Natural killer cell (primary cell): ENCODE measurements around the gene AK2. TPM values are rescaled to one million over a fixed set of nuclear protein-coding genes. Genes with fewer than 3 reads are reported as not detected.

Experiments
- ATAC-seq, 3 donors: fragments of 150-1000 bp in 2 of 3; fragments of 200-7000 bp in 1 of 3; cut with Tn5 transposase; 1 replicate in 1 of 3; 2 replicates in 2 of 3; pipeline ENCODE4 v1.10.0; 2021; ENCODE audit warnings: mild to moderate bottlenecking in 2 of 3, moderate library complexity in 2 of 3
- DNase-seq, 2 donors: peaks; one replicate each; pipeline versions ENCODE4 v3.0.0 to v3.0.0-alpha.2; 2013 to 2021; ENCODE audit warnings: mixed read lengths in 1 of 2
- H3K27ac ChIP-seq: one replicate; pipeline ENCODE4 v1.5.1; 2013; ENCODE audit warnings: mild to moderate bottlenecking, low read length
- H3K27me3 ChIP-seq: one replicate; pipeline ENCODE4 v1.6.1; 2013; ENCODE audit warnings: low read length; ENCODE audit not compliant: control insufficient read depth, insufficient read depth
- H3K36me3 ChIP-seq: one replicate; pipeline ENCODE4 v1.6.1; 2013; ENCODE audit warnings: low read length; ENCODE audit not compliant: control insufficient read depth, insufficient read depth
- H3K4me1 ChIP-seq: one replicate; pipeline ENCODE4 v1.6.1; 2013; ENCODE audit warnings: low read length; ENCODE audit not compliant: control insufficient read depth, insufficient read depth
- H3K4me3 ChIP-seq: one replicate; pipeline ENCODE4 v1.5.1; 2013; ENCODE audit warnings: low read length
- H3K9me3 ChIP-seq: one replicate; pipeline ENCODE4 v1.6.1; 2013; ENCODE audit warnings: low read length; ENCODE audit not compliant: control insufficient read depth, insufficient read depth
- H3K27ac Mint-ChIP-seq, 2 donors: one replicate each; pipeline ENCODE4 v1.8.0; 2022; ENCODE audit warnings: mild to moderate bottlenecking in 2 of 2, mixed read lengths in 2 of 2, moderate library complexity in 1 of 2
- H3K27me3 Mint-ChIP-seq, 2 donors: one replicate each; pipeline ENCODE4 v1.8.0; 2022; ENCODE audit warnings: low read depth in 2 of 2, mixed read lengths in 2 of 2
- H3K36me3 Mint-ChIP-seq: one replicate; pipeline ENCODE4 v1.8.0; 2022; ENCODE audit warnings: mixed read lengths
- H3K4me1 Mint-ChIP-seq, 2 donors: one replicate each; pipeline ENCODE4 v1.8.0; 2022; ENCODE audit warnings: mixed read lengths in 2 of 2
- H3K4me3 Mint-ChIP-seq: one replicate; pipeline ENCODE4 v1.8.0; 2022; ENCODE audit warnings: mild to moderate bottlenecking, moderate library complexity, mixed read lengths
- H3K9me3 Mint-ChIP-seq, 2 donors: one replicate each; pipeline ENCODE4 v1.8.0; 2022; ENCODE audit warnings: mixed read lengths in 2 of 2
- CTCF ChIP-seq: fragments of 200-600 bp; IDR thresholded peaks from one replicate; pipeline ENCODE4 v1.8.0; 2022; ENCODE audit warnings: antibody characterized with exemption
- WGBS: methylation state at CpG from one replicate; pipeline ENCODE4 v1.1.7; 2013; ENCODE audit warnings: missing lambda C conversion rate; ENCODE audit not compliant: insufficient coverage; 5-methylcytosine and 5-hydroxymethylcytosine counted together
- intact Hi-C: fragments of 100-400 bp; cut with micrococcal nuclease; formaldehyde crosslinking; loops from one replicate; pipeline ENCODE4 v1.14.2; 2022
- total RNA-seq, 4 donors: library from RNA; stranded (reverse); fragments of 120-200 nt in 1 of 4; gene quantifications; one replicate each; pipeline versions ENCODE4 v1.2.3 to v1.2.4, GENCODE V29; 2013 to 2022

Gene AK2
- total RNA-seq, 3 donors from 2014 or later (not counting 1 experiment from before 2014, with no cell fraction given), result 64.8 to 94.0 (median 67.1) TPM

- TF ChIP-seq CTCF, result no peak
- no peak overlapping the region for H3K4me3 ChIP-seq
- H3K27ac ChIP-seq, result no peak overlapping the region
- ATAC-seq (no peak), DNase-seq (no peak)
- H3K27me3 ChIP-seq, result no peaks in the 10 kb centered on the region
- intact Hi-C loops, result no loop called here
- Mint-ChIP-seq H3K36me3 (peaks cover 1% of the 10 kb centered on the region), H3K27me3 (no peaks in the 10 kb centered on the region), H3K4me3 (no peak overlapping the region), H3K27ac (no peak overlapping the region), H3K9me3 (no peaks in the 10 kb centered on the region), H3K4me1 (peaks cover 0 to 18% of the 10 kb centered on the region in 2 donors)
- H3K4me1 ChIP-seq, result no peaks in the 10 kb centered on the region
- WGBS, result 92% methylated on average over 1 of the region's 2 CpGs
- no peaks in the 10 kb centered on the region for H3K9me3 ChIP-seq
- H3K36me3 ChIP-seq, result peaks cover 25% of the 10 kb centered on the region
Measured at GRCh38 chr1:33005117-33005837, 31.4 kb downstream of the AK2 start.

GRCh38 chr1:33004613-33005012, 32.1 kb downstream of the AK2 start:
- H3K36me3 Mint-ChIP-seq, result no peaks in the 10 kb centered on the region
- H3K27me3 Mint-ChIP-seq, result no peaks in the 10 kb centered on the region
- 100% methylated on average over 1 of the region's 2 CpGs for WGBS
- intact Hi-C loops, result loop anchor here (5.0 kb wide), 1 partner anchor 72 kb away; no protein-coding TSS in a partner anchor
- H3K4me3 Mint-ChIP-seq, result no peak overlapping the region
- H3K27ac Mint-ChIP-seq, result no peak overlapping the region
- ATAC-seq, result no peak
- H3K4me3 ChIP-seq, result no peak overlapping the region
- peaks cover 0 to 19% of the 10 kb centered on the region in 2 donors for H3K4me1 Mint-ChIP-seq
- H3K4me1 ChIP-seq, result no peaks in the 10 kb centered on the region
- peaks cover 24% of the 10 kb centered on the region for H3K36me3 ChIP-seq
- no peak for TF ChIP-seq CTCF
- no peaks in the 10 kb centered on the region for H3K9me3 Mint-ChIP-seq
- no peak overlapping the region for H3K27ac ChIP-seq
- no peak for DNase-seq
- no peaks in the 10 kb centered on the region for H3K9me3 ChIP-seq
- no peaks in the 10 kb centered on the region for H3K27me3 ChIP-seq

- no peak overlapping the region for H3K27ac Mint-ChIP-seq
- no peak for DNase-seq
- TF ChIP-seq CTCF, result no peak
- Histone ChIP-seq H3K27me3 (no peaks in the 10 kb centered on the region), H3K27ac (no peak overlapping the region), H3K4me3 (no peak overlapping the region), H3K4me1 (no peaks in the 10 kb centered on the region), H3K9me3 (no peaks in the 10 kb centered on the region), H3K36me3 (peaks cover 15% of the 10 kb centered on the region)
- no peaks in the 10 kb centered on the region for H3K36me3 Mint-ChIP-seq
- peaks cover 0 to 19% of the 10 kb centered on the region in 2 donors for H3K4me1 Mint-ChIP-seq
- intact Hi-C loops, result loop anchor here (5.0 kb wide), 1 partner anchor 71 kb away; no protein-coding TSS in a partner anchor
- no peak overlapping the region for H3K4me3 Mint-ChIP-seq
- H3K9me3 Mint-ChIP-seq, result no peaks in the 10 kb centered on the region
- WGBS, result 97% methylated on average over 1 of the region's 4 CpGs
- no peaks in the 10 kb centered on the region for H3K27me3 Mint-ChIP-seq
- no peak for ATAC-seq
Measured at GRCh38 chr1:33003657-33004056, 33.0 kb downstream of the AK2 start.
